Measurements from ENCODE around the gene PIP5KL1. TPM values are rescaled to one million over a fixed set of nuclear protein-coding genes. Genes with fewer than 3 reads are reported as not detected.
A peak's percentile ranks its signal among the peaks of the same experiment; 100 is the strongest.

The PIP5KL1 gene
- total RNA-seq, 1 experiment from 2014 or later: 0.51 TPM

GRCh38 chr9:127968042-127968441 is 37.5 kb upstream of the PIP5KL1 start:
- DNase-seq (ENCODE audit: low read depth): peak; percentile 92

GRCh38 chr9:127967151-127967809 is 36.7 kb upstream of the PIP5KL1 start:
- no peak for DNase-seq (ENCODE audit: low read depth)

- DNase-seq (ENCODE audit: low read depth): no peak
These were observed 36.0 kb upstream of the PIP5KL1 start for GRCh38 chr9:127966416-127967150.

GRCh38 chr9:127965953-127966352 is 35.4 kb upstream of the PIP5KL1 start:
- no peak for DNase-seq (ENCODE audit: low read depth)

- no peak for DNase-seq (ENCODE audit: low read depth)
These were observed 32.9 kb upstream of the PIP5KL1 start for GRCh38 chr9:127963359-127964064.

- DNase-seq (ENCODE audit: low read depth): no peak
These were observed 32.4 kb upstream of the PIP5KL1 start for GRCh38 chr9:127963041-127963358.

GRCh38 chr9:127962278-127962677 is 31.7 kb upstream of the PIP5KL1 start:
- DNase-seq (ENCODE audit: low read depth): no peak

GRCh38 chr9:127961613-127962155 is 31.1 kb upstream of the PIP5KL1 start:
- no peak for DNase-seq (ENCODE audit: low read depth)

GRCh38 chr9:127961155-127961490 is 30.5 kb upstream of the PIP5KL1 start:
- no peak for DNase-seq (ENCODE audit: low read depth)

- DNase-seq (ENCODE audit: low read depth): no peak
These were observed 30.0 kb upstream of the PIP5KL1 start for GRCh38 chr9:127960410-127961154.

GRCh38 chr9:127959841-127960409 is 29.3 kb upstream of the PIP5KL1 start:
- no peak for DNase-seq (ENCODE audit: low read depth)

GRCh38 chr9:127959398-127959797 is 28.8 kb upstream of the PIP5KL1 start:
- DNase-seq (ENCODE audit: low read depth): no peak

GRCh38 chr9:127958728-127959127 is 28.2 kb upstream of the PIP5KL1 start:
- DNase-seq (ENCODE audit: low read depth): no peak

GRCh38 chr9:127955294-127956015 is 24.9 kb upstream of the PIP5KL1 start:
- DNase-seq (ENCODE audit: low read depth): peak; percentile 82

- no peak for DNase-seq (ENCODE audit: low read depth)
These were observed 24.3 kb upstream of the PIP5KL1 start for GRCh38 chr9:127954831-127955293.

- no peak for DNase-seq (ENCODE audit: low read depth)
These were observed 23.4 kb upstream of the PIP5KL1 start for GRCh38 chr9:127953768-127954505.

- no peak for DNase-seq (ENCODE audit: low read depth)
These were observed 22.6 kb upstream of the PIP5KL1 start for GRCh38 chr9:127953154-127953553.

- DNase-seq (ENCODE audit: low read depth): no peak
These were observed 20.1 kb upstream of the PIP5KL1 start for GRCh38 chr9:127950513-127951289.

- DNase-seq (ENCODE audit: low read depth): no peak
These were observed 19.4 kb upstream of the PIP5KL1 start for GRCh38 chr9:127949827-127950512.

Measured in Daoy (cell line).